GM19099 (cell line): Measurements from ENCODE around the gene RIPOR3.

Experiments
- POLR2A ChIP-seq: IDR thresholded peaks from 3 replicates; pipeline ENCODE4 v1.6.1; 2011; ENCODE audit warnings: low read depth; ENCODE audit not compliant: insufficient read length; ENCODE audit errors: extremely low read depth

RIPOR3 gene

GRCh38 chr20:50589548-50590347 is 101.6 kb downstream of the RIPOR3 start:
- no peak for TF ChIP-seq POLR2A

DNA sequence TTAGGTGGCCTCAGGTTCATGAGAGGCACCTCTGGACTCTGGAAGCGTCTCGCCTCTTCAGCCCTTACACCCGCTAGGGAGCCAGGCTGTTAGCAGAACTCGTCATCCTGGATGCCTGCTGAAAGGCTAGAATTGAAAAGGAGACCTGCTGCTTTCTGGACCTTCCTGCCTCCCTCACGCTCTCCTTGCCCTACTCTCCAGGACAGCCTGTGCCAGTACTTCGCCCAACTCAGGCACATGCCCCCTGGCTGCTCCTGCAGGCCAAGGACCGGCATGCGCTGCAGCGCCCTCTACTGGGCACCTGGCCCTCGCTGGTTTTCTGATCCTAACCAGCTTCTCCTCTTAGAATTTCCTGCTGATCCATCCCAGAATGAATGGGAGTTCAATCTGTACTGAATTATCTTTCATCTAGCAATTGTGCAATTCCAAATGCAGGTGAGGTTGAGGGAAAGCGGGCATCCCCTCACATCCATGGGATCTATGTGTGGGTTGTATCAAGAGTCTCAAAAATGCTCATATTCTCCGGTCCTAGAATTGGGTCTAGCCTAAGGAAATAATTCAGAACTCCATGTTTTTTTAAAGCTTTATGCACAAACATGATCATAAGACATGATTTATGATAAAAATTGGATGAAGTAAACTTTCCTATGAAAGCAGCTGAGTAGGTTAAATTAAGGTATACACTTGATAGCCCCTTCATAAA is 103.2 kb downstream of the RIPOR3 start:
- TF ChIP-seq POLR2A, result no peak

- TF ChIP-seq POLR2A, result no peak
Measured at GRCh38 chr20:50587291-50587961, 103.9 kb downstream of the RIPOR3 start.

DNA sequence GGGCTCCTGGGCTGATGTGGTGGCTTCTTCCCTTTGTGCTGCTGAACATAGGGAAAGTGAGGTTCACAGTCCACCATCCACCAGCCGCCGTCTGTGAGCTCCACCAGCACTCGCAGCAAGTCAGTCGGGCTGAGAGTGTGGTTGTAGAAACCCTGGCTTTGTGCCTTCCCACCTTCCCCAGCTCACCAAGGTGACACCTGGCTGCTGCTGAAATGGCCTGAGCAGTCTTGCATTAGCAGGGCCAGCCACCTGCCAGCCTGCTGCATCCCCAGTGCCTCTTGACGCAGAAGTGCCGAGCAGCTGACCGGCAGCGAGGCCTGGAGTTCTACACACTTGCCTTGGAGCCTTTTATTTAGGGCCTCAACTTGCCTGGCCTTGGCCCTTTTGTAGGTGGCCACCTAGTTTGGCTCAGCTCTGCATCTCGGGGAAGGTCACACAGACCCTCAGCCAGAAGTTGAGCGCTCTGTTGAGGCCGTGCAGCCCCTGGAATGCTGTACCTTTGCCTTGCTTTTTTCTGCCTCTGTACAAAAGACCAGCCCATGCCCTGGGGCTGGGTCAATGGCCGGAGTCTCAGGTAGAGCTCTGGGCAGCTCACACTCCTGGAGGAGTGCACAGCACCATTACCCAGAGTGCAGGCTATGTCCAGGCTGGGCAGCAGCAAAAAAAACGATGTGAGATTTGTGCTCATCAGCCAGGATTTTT is 104.7 kb downstream of the RIPOR3 start:
- no peak for TF ChIP-seq POLR2A

- TF ChIP-seq POLR2A, result no peak
Measured at GRCh38 chr20:50585678-50586077, 105.7 kb downstream of the RIPOR3 start.

DNA sequence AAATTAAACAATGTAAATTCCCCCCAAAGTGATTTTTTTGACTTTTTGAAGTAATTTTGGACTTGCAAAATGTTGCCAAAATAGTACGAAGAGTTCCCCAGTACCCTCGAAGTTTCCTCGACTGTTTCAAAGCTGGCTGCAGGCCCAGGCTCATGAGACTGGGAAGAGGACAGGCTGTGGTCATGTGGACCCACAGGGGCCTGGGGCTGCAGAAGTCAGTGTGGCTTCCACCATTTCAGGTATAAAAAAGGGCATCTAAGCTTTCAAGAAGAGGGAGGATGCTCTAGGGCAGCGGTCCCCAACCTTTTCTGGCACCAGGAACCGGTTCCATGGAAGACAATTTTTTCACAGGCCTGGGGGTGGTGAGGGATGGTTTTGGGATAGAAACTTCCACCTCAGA is 106.1 kb downstream of the RIPOR3 start:
- no peak for TF ChIP-seq POLR2A

DNA sequence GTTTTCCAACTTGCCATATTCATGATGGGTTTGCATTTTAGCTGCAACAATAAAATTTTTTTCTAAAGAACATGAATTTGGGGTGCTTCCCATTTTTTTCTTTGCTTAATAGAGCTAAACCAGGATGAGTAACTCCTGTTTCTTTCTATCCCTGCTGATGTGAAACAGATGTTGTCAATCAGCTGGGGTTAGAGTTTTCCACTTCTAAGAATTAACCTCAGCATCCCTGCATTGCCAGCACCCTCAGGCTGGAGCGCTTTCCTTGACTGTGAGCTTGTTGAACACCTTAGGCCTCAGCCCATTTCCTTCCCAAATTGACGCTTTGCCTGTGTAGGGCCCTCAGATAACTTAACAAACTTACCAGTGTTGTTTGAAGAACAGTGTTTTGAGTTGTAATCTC is 106.7 kb downstream of the RIPOR3 start:
- no peak for TF ChIP-seq POLR2A

GRCh38 chr20:50583442-50584150 is 107.7 kb downstream of the RIPOR3 start:
- TF ChIP-seq POLR2A, result no peak

- TF ChIP-seq POLR2A, result no peak
Measured at GRCh38 chr20:50582591-50583234, 108.6 kb downstream of the RIPOR3 start.

DNA sequence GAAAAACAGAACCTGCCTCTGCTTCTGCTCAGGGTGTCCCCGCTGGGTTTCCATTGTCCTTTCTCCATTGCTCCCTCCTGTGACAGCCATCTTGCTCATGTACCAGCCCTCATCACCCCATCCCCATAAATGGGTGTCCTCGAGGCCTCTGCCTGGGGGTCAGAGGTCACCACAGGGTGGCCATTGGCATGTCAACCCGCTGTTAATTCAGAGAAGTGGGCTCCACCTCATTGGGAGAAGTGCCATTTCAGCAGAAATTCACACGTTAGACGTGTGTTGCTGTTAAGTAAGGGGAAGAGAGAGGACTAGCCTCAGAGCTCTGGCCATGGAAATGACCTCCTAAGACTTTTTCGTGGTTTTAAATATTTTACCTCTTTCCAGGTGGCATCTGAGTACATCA is 109.2 kb downstream of the RIPOR3 start:
- no peak for TF ChIP-seq POLR2A

DNA sequence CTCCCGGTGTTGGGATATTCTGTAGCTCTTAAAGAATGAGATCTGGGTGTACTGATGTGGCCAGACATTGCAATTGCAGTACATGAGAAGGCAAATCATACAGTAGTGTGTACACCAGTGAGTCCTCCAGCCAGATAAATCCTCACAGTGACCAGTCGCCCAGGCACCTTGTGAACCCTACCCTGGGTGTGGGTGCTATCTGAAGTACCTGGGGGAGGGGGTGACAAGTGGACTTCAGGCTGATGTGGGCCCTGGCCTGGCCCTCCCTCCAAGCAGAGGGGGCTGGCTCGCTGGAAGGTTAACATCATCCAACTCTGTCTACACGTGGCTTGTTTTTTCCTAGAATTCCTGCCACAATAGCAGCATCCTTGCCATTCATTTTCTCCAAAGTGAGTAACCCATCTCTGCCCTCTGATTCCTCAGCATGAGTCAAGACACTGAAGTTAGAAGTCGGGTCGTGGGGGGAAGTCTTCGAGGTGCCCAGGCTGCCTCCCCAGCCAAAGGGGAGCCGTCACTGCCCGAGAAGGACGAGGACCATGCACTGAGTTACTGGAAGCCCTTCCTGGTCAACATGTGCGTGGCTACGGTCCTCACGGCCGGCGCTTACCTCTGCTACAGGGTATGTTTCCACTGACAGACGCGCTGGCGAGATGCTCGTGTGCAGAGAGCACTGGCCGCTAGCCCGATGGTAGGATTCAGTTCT is 110.3 kb downstream of the RIPOR3 start:
- no peak for TF ChIP-seq POLR2A

DNA sequence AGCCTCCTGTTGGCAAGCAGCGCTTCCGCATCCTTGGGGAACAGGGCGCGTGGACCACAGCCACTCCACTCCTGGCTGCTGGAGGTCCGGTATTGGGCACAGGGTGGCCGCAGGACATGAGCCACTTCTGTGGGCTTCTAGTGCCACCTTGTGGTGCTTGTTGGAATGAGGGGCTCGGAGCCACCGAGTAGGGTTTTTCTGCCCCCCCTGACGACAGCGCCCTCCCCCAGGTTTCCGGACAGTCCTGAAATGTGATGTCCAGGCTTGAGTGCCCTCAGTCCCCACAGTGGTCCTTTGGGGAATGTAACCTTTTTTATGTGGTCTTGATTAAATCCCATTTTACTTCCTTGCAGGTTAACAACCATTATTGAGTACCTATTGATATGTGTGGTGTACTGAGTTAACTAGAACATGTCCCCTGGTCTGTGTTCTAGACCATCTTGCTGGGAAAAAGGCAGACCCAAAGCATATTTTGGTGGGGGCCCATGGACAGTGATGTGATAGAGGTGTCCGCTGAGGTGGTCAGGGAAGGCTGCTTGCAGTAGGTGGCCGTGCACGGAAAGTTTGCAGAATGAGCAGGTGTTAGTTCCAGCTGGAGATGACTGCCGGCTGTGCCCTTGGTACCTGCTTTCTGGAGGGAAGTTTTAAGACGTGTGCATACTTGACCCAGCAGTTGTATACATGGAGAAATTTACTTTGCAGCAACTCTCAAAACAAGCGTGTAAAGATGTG is 111.2 kb downstream of the RIPOR3 start:
- TF ChIP-seq POLR2A, result no peak

- TF ChIP-seq POLR2A, result no peak
Measured at GRCh38 chr20:50579511-50579910, 111.8 kb downstream of the RIPOR3 start.
